Fibroblast of lung (primary cell): ENCODE data around the gene LAMTOR1. TPM values are rescaled to one million over a fixed set of nuclear protein-coding genes. Genes with fewer than 3 reads are reported as not detected.

ENCODE experiments used
- DNase-seq, 2 donors: peaks; one replicate each; pipeline versions ENCODE4 v3.0.0 to v3.0.0-alpha.2; 2010; ENCODE audit warnings: low read depth in 2 of 2
- H2AFZ ChIP-seq: 2 replicates; pipeline ENCODE4 v1.5.1; 2012; ENCODE audit warnings: low read length, control low read depth, inconsistent platforms
- H3K27ac ChIP-seq: 2 replicates; pipeline ENCODE4 v1.5.1; 2011; ENCODE audit warnings: low read length, control low read depth; ENCODE audit not compliant: insufficient read depth
- H3K27me3 ChIP-seq: 2 replicates; pipeline ENCODE4 v1.5.1; 2011; ENCODE audit warnings: mild to moderate bottlenecking, low read length; ENCODE audit not compliant: control insufficient read depth, insufficient read depth
- H3K36me3 ChIP-seq: 2 replicates; pipeline ENCODE4 v1.5.1; 2011; ENCODE audit warnings: low read length; ENCODE audit not compliant: control insufficient read depth, insufficient read depth
- H3K4me1 ChIP-seq: 2 replicates; pipeline ENCODE4 v1.5.1; 2011; ENCODE audit warnings: low read length; ENCODE audit not compliant: control insufficient read depth, insufficient read depth; ENCODE audit errors: extremely low read depth
- H3K4me2 ChIP-seq: 2 replicates; pipeline ENCODE4 v1.5.1; 2011; ENCODE audit warnings: low read length, control low read depth; ENCODE audit not compliant: insufficient read depth; ENCODE audit errors: extremely low read depth
- H3K4me3 ChIP-seq, 4 experiments: fragments of 200-600 bp in 1 of 4; sonication (generic) in 1 of 4; replicated peaks in 1 of 4; 2 replicates each; pipeline ENCODE4 v1.5.1; 2011 to 2016; ENCODE audit warnings: low read length in 4 of 4, low read depth in 3 of 4, mild to moderate bottlenecking in 3 of 4, control low read depth in 2 of 4, inconsistent platforms in 1 of 4, mixed read lengths in 1 of 4; ENCODE audit not compliant: insufficient read depth in 1 of 4; ENCODE audit errors: control extremely low read depth in 1 of 4
- H3K79me2 ChIP-seq: 2 replicates; pipeline ENCODE4 v1.5.1; 2012; ENCODE audit warnings: mild to moderate bottlenecking, low read length, inconsistent platforms; ENCODE audit not compliant: control insufficient read depth, insufficient read depth
- H3K9ac ChIP-seq: 2 replicates; pipeline ENCODE4 v1.5.1; 2011; ENCODE audit warnings: mild to moderate bottlenecking, low read length, control low read depth; ENCODE audit not compliant: insufficient read depth
- H3K9me3 ChIP-seq: 2 replicates; pipeline ENCODE4 v1.5.1; 2012; ENCODE audit warnings: low read depth, low read length; ENCODE audit not compliant: control insufficient read depth, insufficient read depth
- H4K20me1 ChIP-seq: 2 replicates; pipeline ENCODE4 v1.5.1; 2011; ENCODE audit warnings: low read length; ENCODE audit not compliant: control insufficient read depth, insufficient read depth; ENCODE audit errors: extremely low read depth
- EZH2 ChIP-seq: IDR thresholded peaks from 2 replicates; pipeline ENCODE4 v1.5.1; 2012; ENCODE audit warnings: low read length, control low read depth, mild to moderate bottlenecking; ENCODE audit errors: missing control alignments
- polyA plus RNA-seq, 2 donors: library from polyadenylated mRNA; depleted of rRNA in 1 of 2; stranded (reverse) in 1 of 2; unstranded in 1 of 2; fragments of >200 nt; gene quantifications; 2 replicates each; pipeline ENCODE4 v1.2.1, GENCODE V29; 2011 to 2012; ENCODE audit warnings: missing spikeins in 1 of 2
- total RNA-seq: library from RNA; depleted of rRNA; stranded (reverse); fragments of >200 nt; gene quantifications from 2 replicates; pipeline ENCODE4 v1.2.1, GENCODE V29; 2014
- TF ChIP-seq, protein P1 (sequence below), 2 donors: IDR thresholded peaks in 1 of 2; conservative IDR thresholded peaks in 1 of 2; 1 replicate in 1 of 2; 2 replicates in 1 of 2; pipeline ENCODE4 v1.5.1; 2011 to 2012; ENCODE audit warnings: low read length in 2 of 2, control low read depth in 1 of 2, inconsistent platforms in 1 of 2, low read depth in 1 of 2, mild to moderate bottlenecking in 1 of 2

Gene LAMTOR1
- total and polyA plus RNA-seq, 2 donors (not counting 1 experiment from before 2014, with no cell fraction given): 90.3 to 137 TPM

DNA sequence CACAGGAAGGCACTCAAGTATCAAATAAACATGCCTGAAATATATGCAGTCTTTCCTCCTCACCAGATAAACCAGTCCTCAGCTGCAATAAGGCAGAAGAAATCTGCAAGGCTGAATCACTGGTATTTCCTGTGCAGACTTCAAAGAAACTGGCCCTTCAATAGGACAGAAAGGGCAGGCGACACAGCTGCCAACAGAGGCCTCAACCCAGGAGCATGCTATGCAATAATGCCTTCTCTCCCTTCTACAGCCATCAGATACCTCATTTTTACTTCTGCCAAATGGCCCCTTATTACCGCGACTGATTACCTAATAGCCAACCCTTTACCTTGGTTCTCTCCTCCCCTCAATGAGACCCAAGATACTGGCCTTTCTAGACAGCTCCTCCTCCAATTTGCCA lies 30.7 kb downstream of the LAMTOR1 start:
- DNase-seq: peak; percentile 71 to 90
- no peaks in the 10 kb centered on the region for H4K20me1 ChIP-seq
- no peak overlapping the region for H3K4me3 ChIP-seq
- H3K4me1 ChIP-seq: peaks cover 30% of the 10 kb centered on the region
- H3K9me3 ChIP-seq: no peaks in the 10 kb centered on the region
- H3K79me2 ChIP-seq: peaks cover 80% of the 10 kb centered on the region
- no peak overlapping the region for H3K9ac ChIP-seq
- H3K27me3 ChIP-seq: no peaks in the 10 kb centered on the region
- H2AFZ ChIP-seq: peak overlapping the region; percentile 48
- H3K4me2 ChIP-seq: peak overlapping the region; percentile 13
- TF ChIP-seq, protein P1, sequence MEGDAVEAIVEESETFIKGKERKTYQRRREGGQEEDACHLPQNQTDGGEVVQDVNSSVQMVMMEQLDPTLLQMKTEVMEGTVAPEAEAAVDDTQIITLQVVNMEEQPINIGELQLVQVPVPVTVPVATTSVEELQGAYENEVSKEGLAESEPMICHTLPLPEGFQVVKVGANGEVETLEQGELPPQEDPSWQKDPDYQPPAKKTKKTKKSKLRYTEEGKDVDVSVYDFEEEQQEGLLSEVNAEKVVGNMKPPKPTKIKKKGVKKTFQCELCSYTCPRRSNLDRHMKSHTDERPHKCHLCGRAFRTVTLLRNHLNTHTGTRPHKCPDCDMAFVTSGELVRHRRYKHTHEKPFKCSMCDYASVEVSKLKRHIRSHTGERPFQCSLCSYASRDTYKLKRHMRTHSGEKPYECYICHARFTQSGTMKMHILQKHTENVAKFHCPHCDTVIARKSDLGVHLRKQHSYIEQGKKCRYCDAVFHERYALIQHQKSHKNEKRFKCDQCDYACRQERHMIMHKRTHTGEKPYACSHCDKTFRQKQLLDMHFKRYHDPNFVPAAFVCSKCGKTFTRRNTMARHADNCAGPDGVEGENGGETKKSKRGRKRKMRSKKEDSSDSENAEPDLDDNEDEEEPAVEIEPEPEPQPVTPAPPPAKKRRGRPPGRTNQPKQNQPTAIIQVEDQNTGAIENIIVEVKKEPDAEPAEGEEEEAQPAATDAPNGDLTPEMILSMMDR (conservative IDR thresholded peaks at IDR 0.05 in 1 of 2, IDR thresholded peaks at IDR 0.05 in 1 of 2; ENCODE audit: low read depth in 1 of 2, low read length in 2 of 2): no peak
- TF ChIP-seq EZH2: no peak
- H3K27ac ChIP-seq: peak overlapping the region; percentile 59
- H3K36me3 ChIP-seq: peaks cover 2% of the 10 kb centered on the region

DNA sequence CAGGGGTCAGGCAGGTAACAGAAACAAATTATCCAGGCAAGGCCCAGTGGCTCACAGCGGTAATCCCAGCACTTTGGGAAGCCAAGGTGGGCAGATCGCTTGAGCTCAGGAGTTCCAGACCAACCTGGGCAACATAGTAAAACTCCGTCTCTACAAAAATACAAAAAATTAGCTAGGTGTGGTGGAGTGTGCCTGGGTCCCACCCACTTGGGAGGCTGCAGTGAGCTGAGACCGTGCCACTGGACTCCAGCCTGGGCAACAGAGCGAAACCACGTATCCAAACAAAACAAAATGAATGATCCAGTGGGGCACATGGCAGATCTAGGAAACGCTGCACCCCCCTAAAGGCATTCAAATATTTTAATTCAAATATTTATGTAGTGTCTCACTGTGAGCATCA lies 32.6 kb downstream of the LAMTOR1 start:
- peak overlapping the region; percentile 78 for H3K4me2 ChIP-seq
- no peaks in the 10 kb centered on the region for H4K20me1 ChIP-seq
- H3K4me1 ChIP-seq: peaks cover 30% of the 10 kb centered on the region
- peaks cover 2% of the 10 kb centered on the region for H3K36me3 ChIP-seq
- no peaks in the 10 kb centered on the region for H3K9me3 ChIP-seq
- H3K9ac ChIP-seq: no peak overlapping the region
- TF ChIP-seq EZH2: no peak
- TF ChIP-seq, protein P1 (conservative IDR thresholded peaks at IDR 0.05 in 1 of 2, IDR thresholded peaks at IDR 0.05 in 1 of 2; ENCODE audit: low read depth in 1 of 2, low read length in 2 of 2): no peak
- H2AFZ ChIP-seq: no peak overlapping the region
- H3K4me3 ChIP-seq: peak overlapping the region in 1 of 4 experiments; percentile 2
- peak overlapping the region; percentile 78 for H3K27ac ChIP-seq
- no peaks in the 10 kb centered on the region for H3K27me3 ChIP-seq
- peaks cover 70% of the 10 kb centered on the region for H3K79me2 ChIP-seq
- DNase-seq: no peak

DNA sequence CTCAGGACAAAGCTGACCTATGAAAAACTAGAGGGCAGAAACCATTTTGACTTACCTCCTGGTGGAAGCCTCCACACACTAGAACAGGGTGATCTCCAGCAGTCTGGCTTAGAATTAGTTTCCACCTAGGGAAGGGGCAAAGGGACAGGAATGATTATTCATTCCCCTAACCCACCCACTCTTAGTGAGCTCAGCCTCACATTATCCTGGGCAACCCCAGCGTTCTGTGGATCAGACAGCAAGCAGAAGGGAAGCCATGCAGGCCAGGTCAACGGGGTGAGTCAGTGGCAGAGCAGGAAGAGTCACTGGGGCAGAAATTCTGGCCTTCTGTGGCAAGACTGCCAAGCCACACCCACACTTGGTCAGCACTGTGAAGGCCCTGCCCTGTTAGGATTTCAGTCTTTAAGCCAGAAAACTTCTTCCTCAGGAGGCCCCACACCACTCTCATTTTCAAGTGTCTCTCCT lies 33.3 kb downstream of the LAMTOR1 start:
- Histone ChIP-seq H3K36me3 (peaks cover 2% of the 10 kb centered on the region), H3K79me2 (peaks cover 64% of the 10 kb centered on the region), H3K9me3 (no peaks in the 10 kb centered on the region), H3K9ac (no peak overlapping the region), H3K4me3 (peak overlapping the region; percentile 13 to 36 (median 26)), H3K27me3 (no peaks in the 10 kb centered on the region), H4K20me1 (no peaks in the 10 kb centered on the region), H2AFZ (peak overlapping the region; percentile 56), H3K4me2 (peak overlapping the region; percentile 78), H3K27ac (peak overlapping the region; percentile 78), H3K4me1 (peaks cover 30% of the 10 kb centered on the region)
- peak; percentile 88 to 90 for DNase-seq
- TF ChIP-seq, protein P1 (conservative IDR thresholded peaks at IDR 0.05 in 1 of 2, IDR thresholded peaks at IDR 0.05 in 1 of 2; ENCODE audit: low read depth in 1 of 2, low read length in 2 of 2): no peak
- no peak for TF ChIP-seq EZH2
